Breast epithelium (tissue), 3 donors: ENCODE measurements around the gene EMC10.

Experiments used
- CTCF ChIP-seq, 3 donors: fragments of 450-650 bp; IDR thresholded peaks; one replicate each; pipeline ENCODE4 v1.5.1; 2016 to 2017; ENCODE audit warnings: antibody characterized with exemption in 3 of 3, mild to moderate bottlenecking in 3 of 3, moderate library complexity in 3 of 3
- POLR2AphosphoS5 ChIP-seq, 3 donors: sonication (generic); formaldehyde crosslinking; IDR thresholded peaks; one replicate each; pipeline ENCODE4 v1.6.1; 2017; ENCODE audit warnings: antibody characterized with exemption in 3 of 3

- no peak for TF ChIP-seq POLR2AphosphoS5 (IDR thresholded peaks at IDR 0.05)
- no peak for TF ChIP-seq CTCF (IDR thresholded peaks at IDR 0.05)
These were observed 16.0 kb upstream of the EMC10 start for GRCh38 chr19:50460161-50460765.
